HG03520 (cell line): ENCODE data around the gene CBX8.
"Not testable (repeated sequence)": the region's sequence is repeated elsewhere in the genome, so short reads cannot be mapped to it uniquely, and the experiment has no call there.

ENCODE experiments used
- ATAC-seq: cut with Tn5 transposase; IDR thresholded peaks from one replicate; pipeline ENCODE4 v1.9.1; 2021; ENCODE audit warnings: mild to moderate bottlenecking, moderate library complexity; ENCODE audit not compliant: unreplicated experiment

Gene CBX8

GRCh38 chr17:79781736-79782575, 14.9 kb downstream of the CBX8 start:
- ATAC-seq = no peak

- ATAC-seq = no peak
Measured at GRCh38 chr17:79781012-79781650, 15.7 kb downstream of the CBX8 start.

DNA sequence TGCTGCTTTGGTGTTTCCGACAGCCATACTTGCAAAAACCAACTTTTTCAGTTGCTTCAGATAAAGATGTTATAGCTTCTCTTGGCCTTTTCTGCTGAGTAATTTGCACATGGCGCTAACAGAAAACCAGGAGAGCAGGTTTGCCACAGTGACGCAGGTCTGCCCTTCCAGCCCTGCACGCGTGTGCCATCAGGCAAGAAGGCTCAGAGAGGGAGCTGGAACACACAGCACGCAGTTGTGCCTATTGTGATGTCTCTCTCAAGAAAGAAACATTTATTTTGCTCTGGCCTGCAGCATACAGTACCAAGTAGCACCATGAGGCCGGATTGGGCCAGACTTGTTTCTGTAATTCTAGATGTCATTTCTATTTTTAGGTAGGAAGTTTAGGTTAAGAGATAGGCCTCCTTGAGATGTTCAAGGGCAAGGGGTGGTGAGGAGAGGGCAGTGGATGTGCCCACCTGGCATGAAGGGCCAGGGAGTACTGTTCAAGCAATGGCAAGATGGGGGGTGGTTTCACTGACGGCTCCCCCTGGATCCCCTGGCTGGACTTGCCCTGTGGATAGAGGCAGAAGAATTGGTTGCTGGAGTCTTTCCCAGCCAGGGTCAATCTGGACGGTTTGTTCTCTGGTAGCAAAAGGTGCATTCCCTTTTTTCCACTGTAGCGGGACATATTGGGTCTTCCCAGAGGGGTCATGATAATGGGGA, 17.1 kb downstream of the CBX8 start:
- ATAC-seq = no peak

DNA sequence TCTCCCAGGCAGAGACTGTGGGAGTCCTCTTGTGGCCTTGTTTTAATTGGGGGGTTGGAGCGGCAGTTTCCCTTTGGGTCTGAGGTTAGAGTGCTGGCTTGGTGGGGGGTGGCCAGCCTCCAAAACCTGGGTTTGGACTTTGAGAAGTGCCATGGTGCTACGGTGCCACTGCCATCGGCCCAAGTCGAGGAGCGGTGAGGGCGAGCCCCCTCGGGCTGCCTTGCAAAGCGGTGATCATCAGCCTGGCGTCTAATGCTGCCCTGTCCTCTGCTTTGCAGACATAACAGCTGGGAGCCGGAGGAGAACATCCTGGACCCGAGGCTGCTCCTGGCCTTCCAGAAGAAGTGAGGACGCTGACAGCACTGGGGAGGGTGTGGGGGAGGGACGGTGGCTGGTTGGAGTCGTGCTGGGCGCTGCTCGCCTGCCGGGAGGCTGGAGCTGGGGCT, 17.8 kb downstream of the CBX8 start:
- ATAC-seq = no peak

- ATAC-seq = peak; percentile 15
Measured at GRCh38 chr17:79778504-79779083, 18.3 kb downstream of the CBX8 start.

GRCh38 chr17:79777894-79778503, 18.9 kb downstream of the CBX8 start, which contains the start of gene CBX2:
Gene CBX2 (plus strand): TSS chr17:79778148. CDS start chr17:79778236, 88 bp downstream.
- ATAC-seq = peak; percentile 54

DNA sequence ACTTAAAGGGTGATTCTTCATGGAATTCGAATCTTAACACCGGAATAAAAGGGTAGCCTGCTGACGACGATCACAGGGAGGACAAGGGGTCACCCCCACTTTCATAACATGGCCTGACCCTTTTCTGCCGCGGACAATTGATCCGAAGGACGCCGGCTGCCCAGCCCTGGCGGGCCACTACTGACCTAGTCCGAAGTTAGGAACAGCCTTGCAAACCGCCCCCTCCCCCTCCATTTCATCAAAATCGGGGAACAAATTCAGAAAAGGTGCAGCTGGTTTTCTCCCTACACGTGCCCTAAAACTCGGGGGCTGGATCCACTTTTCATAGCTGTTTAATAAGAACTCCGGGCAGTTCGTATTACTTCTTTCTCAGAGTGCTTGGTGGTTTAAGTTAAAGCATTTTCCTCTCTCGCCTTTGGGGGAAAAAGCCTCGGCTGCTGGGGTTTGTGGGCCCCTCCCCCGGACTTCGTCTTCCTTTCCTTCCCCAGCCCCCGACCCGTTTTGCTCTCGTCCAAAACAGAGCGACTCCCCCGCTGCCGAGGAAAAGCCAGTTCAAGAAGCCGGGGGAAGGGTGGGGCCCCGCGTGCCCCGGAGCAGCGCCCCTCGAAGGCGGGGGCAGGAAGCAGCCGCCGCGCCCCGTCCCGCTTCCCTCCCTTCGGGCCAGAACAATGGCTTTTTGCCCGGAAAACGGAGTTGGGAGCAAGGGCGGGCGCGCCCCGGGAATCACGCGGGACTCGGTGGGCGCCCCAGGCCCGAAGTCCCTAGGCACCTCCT, 19.6 kb downstream of the CBX8 start:
- peak; percentile 16 for ATAC-seq

DNA sequence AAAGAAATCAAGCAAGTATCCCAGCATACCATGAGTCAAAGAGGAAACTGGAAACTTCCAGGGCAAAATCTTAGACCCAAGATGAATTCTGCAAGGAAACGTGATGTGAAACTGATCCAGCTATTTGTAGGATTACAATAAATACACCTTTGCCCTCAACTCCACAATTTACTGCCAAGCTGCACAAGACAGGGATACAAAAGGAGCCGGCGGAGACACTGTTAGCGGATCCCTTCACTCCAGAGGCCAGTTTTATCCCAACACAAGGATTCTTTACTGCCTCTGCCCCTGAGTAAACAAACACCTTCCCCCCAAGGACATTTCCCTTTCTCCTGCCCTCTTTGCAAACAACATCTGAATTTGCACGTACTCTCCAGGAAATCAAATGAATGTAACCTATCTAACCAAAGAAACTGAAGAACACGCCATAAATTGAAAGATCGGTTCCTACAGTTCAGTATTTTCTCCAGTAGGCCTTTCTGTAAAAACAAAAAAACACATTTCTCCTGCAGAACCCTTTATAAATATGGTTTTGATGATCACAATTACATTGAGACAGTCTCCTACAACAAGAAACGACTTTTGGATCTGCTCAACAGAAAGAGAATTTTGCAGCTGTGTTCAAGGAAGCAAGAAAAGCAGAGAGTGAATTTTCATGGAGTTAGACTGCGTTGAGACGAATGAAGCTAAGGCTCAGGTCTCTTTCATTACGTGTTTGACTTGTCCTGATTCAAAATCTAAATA, 20.3 kb downstream of the CBX8 start:
- no peak for ATAC-seq

DNA sequence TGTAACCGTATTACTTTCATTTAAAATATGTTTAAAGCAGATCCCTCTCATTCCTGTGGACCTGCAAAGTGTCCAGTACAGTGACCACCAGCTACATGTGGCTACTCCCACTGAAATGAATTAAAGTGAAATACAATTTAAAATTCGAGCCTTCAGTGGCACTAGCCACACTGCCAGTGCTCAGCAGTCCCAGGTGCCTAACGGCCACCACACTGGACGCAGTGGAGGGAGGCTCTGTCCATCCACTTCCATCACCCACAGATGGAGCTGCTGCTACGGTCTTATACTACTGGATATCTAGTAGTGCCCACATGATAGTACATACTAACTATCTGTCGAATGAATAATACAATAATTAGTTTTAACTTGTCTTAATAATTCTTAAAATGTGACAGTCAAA, 21.2 kb downstream of the CBX8 start:
- ATAC-seq = no peak

GRCh38 chr17:79774561-79774975, 22.3 kb downstream of the CBX8 start:
- ATAC-seq = no peak

GRCh38 chr17:79772726-79773125, 24.2 kb downstream of the CBX8 start:
- not testable (repeated sequence) for ATAC-seq

GRCh38 chr17:79771276-79771675, 25.6 kb downstream of the CBX8 start:
- ATAC-seq = no peak

DNA sequence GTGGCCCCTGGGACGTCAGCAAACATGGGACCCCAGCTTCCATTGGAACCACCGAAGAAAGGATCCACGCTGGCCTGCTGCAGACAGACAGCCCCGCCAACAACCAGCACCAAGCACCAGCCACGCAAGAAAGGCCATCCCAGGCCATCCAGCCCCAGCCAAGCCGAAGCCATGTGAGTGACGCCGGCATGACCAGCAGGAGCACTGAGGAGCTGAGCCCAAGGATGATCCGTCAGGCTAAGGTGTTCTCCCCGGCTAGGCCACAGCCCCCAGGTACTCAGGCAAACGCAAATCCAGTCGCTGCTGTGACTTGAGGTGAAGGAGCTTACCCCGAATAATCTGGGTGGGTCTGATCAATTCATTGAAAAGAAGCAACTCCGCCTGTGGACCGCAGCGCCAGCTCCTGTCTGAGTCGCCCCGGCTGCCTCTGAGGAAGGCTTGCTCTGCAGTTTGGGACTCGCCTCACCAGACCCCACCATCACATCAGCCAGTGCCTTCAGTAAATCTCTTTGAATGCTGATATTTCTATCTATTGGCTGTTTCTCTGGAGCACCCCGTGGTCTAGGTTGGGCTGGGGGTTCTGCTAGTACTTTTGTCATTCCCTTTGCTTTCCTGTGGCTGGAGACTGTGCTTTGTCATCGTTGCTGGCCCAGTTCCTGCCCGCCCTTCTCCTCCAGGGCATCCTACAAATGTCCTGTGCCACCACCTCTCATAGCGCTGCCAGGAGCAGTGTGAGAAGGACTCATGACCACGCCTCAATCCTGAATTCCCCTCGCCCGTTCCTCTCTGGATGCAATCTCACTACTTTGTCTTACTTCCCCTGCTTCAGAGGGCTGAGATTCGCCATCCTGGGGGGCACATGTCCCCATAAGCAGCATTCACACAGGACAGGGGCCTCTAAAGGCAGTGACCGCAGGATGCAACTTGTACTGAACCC, 27.0 kb downstream of the CBX8 start:
- no peak for ATAC-seq

- no peak for ATAC-seq
Measured at GRCh38 chr17:79765708-79766107, 31.2 kb downstream of the CBX8 start.

GRCh38 chr17:79761894-79762589, 34.8 kb downstream of the CBX8 start:
- ATAC-seq = no peak

DNA sequence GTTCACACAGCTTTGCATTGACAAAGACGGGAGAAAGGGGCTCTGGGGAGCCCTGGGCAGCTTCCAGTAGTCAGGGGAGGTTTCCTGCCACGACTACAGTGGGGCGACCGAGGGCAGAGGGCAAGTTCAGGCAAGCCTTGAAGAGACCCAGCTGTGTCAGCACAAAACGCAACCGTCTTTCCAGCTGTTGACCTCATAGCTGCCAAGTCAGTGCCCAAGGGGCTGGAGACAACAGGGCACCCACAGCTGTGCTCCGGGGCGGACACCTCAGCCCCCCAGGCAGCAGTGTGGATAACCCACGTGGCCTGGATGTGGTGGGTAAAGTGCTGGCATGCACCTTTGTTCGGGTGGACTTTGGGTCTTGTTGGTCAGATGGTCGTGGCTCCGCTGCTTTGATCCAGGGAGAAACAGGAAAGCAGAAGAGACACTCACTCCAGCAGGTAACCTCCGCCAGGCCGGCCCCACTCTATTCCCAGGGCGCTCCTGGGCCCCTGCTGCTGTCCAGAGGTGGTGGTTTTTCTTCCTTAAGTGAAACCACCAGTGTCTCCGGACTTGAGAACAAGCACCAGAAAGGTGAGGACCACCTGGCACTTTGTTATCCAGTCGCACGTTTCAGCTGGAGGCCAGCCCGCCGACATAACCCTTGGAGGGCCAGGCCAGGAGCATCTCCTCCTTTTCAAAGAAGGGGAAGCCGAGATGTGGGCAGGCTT, 36.5 kb downstream of the CBX8 start:
- no peak for ATAC-seq

DNA sequence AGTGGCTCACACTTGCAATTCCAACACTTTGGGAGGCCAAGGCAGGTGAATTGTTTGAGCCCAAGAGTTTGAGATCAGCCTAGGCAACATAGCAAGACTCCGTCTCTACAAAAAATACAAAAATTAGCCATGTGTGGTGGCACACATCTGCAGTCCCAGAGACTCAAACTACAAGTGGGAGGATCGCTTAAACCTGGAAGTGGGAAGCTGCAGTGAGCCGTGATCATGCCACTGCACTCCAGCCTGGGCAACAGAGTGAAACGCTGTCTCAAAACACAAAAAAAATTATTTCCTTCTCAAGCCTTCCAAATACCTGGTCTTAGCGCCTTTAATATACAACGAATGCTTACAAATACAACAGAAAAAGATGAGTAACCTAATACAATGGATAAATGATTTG, 38.6 kb downstream of the CBX8 start:
- ATAC-seq = no peak
